ENCODE results near the gene ARHGAP44.

ARHGAP44 gene

DNA sequence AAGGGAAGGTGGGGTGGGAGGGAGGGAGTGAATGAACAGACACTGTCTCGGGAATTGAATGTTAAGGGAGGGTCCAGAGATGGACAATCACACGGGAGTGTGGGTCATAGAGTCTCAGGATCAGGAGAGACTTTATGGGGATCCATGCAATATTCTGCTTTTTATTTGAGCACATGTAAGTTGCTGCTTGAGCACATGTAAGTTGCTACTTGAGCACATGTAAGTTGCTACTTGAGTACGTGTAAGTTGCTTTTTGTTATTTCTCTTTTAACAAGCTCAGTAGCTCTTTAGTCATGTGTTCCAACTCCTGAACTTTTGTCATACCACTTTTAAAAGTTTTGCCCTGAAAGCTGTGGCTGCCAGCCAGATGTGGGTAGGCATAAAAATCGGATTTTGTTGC, 110.3 kb downstream of the ARHGAP44 start:
- DNase-seq (ENCODE audit: low read depth): no peak

DNA sequence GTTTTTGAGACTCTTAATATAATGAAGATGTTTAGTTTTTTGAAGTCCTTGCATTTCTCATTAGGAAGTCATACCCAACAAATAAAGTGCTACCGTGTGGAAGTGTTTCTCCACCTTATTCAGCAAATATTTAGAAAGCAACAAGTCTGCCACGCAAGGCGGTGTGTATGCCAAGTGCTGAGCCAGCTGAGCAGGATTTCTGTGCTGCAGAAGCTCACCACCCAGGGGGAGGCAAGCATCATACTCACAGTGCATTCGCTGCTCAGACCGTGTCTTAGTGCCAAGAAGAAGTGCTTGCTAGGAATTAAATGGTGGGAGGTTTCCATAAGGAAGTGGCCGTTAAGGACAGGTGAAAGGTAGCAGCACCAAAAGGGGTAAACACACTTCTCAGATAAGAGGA, 111.2 kb downstream of the ARHGAP44 start:
- no peak for DNase-seq (ENCODE audit: low read depth)

DNA sequence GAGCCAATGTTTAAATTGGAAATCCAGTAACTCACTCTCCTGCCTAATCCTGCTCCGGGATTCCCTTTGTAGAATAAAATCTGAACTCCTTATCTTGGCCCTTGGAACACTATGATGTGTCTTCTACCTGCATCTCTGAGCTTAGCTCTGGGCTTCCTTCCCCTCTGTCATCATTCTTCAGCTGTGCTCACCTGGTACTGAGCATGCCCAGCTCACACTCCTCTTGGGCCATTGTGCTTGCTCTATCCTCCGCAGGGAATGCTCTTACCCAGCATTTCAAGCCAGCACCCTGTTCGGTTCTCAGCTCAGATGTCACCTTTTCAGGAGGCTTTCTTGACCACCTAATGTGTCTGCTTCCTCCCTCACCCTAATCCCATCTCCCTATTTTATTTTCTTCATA, 112.7 kb downstream of the ARHGAP44 start:
- no peak for DNase-seq (ENCODE audit: low read depth)

DNA sequence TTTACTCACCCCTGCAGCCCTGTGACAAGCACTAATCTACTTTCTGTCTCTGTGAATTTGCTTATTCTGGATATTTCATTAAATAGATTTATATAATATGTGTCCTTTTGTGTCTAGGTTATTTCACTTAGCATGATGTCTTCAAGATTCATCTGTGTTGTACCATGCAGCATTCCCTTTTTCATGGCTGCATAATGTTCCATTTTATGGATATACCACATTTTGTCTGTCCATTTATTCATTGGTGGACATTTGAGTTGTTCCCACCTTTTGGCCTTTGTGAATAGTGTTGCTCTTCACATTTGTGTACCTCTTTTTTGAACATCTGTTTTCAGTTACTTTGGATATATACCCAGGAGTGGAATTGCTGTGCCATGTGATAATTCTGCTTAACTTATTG, 118.2 kb downstream of the ARHGAP44 start:
- DNase-seq (ENCODE audit: low read depth): no peak

DNA sequence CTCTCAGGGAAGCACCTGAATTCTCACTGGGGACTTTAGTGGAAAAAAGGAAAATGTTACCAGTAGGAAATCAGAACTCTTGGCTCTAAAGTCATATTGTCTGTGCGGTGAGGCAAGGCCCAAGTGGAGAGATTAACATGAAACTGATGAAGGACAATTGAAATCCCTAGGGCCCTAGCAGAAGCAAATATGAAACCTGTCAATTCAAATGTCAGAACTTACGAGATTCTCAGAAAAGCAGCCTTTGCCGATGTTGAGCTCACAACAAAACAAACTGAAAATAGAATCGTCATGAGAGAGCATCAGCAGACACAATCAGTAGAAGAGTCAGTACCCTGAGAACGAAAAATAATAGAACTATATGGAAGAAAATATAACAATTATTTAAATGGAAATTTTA, 119.7 kb downstream of the ARHGAP44 start:
- DNase-seq (ENCODE audit: low read depth): no peak

DNA sequence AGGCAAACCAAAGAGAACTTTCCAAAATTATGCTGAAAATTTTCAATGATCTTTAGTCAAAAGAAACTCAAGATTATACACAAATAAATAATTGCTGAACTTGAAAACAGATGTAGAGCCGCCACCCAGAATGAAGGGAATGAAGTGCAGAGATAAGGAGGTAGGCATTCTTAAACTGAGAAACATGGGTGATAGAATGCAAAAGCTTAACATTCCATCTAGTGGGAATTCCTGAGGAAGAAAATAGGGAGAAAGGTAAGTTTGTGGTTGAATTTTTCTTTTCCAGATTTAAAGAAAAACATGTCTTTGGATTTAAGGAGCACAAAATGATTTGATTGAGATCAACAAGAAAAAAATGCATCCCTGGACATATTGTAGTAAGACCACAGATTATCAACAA, 120.2 kb downstream of the ARHGAP44 start:
- DNase-seq (ENCODE audit: low read depth): no peak

DNA sequence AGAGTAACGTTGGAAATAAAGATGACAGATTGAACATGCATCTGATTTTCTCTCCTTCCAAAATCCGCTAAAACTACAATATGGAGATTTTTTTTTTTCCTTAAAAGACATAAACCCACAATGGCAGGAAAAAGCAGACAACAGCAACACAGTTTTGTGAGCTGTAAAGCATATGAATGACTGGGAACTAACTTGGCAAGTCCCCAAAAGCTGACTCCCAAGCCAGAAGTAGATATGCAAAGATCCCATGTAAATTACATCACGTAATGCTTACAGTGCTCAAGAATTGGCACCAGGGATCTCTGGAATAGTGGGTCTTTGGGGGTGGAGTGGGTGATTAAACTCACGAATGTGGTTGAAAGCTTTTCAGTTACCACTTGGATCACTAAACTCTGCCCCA, 121.9 kb downstream of the ARHGAP44 start:
- DNase-seq (ENCODE audit: low read depth): no peak

DNA sequence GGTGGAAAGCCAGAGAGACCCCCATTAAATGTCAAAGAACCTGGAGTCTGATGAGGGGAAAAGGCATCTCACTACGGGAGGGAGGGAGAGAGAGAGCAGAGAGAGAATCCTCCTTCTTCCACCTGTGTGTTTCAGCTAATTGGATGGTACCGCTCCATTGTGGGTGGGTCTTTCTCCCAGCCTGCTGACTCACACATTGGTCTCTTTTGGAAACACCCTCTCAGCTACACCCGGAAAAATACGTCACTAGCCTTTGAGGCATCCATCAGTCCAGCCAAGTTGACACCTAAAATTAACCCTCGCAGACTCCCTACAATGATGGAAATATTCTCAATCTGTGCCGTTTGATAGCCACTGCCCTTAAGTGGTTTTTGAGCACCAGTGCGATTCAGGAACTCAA, 128.1 kb downstream of the ARHGAP44 start:
- no peak for DNase-seq (ENCODE audit: low read depth)

DNA sequence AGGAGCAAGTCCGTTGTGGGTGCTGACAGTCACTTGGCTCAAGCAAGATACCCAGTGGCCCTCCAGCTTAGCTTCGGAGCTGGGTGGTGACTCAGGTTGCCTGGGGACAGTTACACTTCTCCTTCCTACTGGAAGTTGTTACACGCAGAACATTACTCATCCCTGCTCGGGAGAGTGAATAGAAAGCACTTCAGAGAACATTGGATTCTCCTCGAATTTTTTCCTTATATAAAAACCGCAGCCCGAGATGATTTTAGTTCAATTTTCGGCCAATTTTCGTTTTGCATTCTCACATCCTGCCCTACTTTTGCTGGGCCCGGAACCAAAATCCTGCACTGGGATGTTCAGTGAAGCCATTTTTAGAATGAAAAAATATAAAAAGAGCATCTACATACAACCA, 128.8 kb downstream of the ARHGAP44 start:
- peak; percentile 75 for DNase-seq (ENCODE audit: low read depth)

DNA sequence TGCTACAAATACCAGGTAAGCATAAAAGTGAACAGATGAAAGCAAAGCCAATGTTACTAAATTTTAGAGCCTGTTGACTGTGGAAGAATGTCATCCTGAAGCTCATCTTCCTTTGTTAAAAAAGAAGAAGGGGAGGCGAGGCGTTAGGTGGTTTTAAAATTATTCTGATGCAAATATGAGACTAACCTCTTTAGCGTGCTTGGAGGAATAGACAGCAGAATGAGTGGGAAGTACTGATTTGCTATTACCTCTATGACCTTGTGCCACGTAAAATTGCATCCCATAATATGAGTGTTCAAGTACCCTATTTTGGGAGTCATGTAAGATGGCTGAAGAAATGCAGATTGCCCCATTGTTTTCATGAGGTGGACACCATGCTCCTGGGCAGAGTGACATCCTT, 132.8 kb downstream of the ARHGAP44 start:
- no peak for DNase-seq (ENCODE audit: low read depth)

DNA sequence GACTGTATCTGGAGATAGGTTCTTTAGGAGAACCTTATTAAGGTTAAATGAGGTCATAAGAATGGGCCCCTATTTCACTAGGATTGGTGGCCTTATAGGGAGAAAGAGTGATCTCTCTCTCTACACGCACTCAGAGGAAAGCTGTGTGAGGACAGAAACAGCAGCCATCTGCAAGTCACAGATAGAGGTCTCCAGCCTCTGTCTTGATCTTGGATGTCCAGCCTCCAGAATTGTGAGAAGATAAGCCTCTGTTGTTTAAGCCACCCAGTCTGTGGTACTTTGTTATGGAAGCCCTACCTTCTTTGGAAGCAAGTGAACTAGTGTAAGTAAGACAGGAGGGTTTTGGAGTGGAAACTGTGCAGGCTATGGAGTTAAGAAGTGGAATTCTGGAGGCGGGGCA, 135.3 kb downstream of the ARHGAP44 start:
- DNase-seq (ENCODE audit: low read depth): no peak

DNA sequence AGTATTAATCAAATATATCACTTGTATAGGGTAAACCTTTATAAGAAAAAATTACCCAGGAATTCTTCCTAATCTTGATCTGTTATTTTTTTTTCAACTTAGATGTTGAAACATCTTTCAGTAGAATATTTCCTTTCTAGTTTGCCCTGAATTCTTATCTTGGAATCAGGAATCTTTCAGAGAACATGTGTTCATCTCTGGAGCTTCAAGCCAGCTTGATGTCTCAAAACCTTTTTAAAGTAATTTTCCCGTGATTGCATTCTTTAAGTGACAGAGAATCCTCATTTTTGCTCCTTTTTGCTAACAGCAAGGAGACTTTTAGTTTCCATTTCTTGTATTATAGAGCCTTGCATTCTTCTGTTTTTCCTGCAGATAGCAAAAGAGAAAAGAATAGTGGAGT, 137.7 kb downstream of the ARHGAP44 start:
- no peak for DNase-seq (ENCODE audit: low read depth)

DNA sequence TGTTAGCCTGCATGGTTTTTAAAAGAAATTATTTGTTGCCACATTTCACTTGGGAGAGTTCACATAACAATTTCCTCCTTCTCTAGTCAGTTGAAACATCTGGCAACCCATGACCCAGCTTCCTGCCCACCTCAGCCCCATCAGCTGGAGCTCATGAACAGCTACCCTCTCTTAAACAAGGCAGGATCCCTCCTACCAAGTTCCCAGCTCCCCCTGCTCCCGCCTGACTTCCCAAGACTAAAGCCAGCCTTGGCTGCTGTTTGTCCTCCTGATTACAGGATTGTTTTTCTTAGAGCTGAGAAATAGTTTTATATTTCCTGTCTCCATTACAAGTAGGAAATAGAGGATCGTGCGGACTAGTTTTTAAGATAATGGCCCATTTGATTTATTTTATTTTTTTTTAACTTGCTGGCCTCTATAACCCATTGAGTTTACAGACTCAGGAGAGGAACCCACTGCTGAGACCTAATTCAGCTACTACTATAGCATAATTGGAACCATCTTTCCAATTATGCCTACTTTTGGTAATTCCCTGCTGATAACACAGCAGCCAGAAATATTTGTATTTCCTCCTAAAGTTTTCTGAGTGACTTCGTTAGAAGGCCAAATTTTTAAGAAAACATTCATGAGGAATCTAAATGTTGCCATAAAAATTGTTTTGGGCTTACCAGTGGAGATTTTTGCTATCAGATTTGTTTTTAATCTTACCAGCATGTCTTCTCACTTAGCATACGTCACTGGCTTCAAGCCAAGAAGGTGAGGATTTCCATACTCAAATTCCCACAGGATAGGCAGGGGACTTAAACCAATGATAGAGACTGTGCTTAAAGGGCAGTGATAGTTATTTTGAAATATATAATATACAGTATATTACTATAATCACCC, 138.5 kb downstream of the ARHGAP44 start:
- no peak for DNase-seq (ENCODE audit: low read depth)

DNA sequence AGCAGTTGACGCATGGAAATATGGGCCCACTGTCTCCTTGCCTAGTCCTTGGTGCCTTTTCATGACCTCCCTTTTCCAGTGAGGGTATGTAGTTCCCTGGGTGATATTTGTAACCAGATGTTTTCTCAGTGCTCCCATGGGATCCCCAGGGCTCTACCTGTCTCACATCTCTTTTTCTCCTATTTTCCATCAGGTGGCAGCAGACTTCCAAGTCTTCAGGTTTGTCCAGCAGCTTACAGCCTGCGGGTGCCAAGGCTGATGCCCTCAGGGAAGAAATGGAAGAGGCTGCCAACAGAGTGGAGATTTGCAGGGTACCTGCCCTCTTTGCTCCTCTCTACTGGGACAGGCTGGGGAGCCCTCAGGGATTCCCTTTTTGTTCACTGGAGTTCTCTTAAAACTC, 139.4 kb downstream of the ARHGAP44 start:
- peak; percentile 24 for DNase-seq (ENCODE audit: low read depth)

DNA sequence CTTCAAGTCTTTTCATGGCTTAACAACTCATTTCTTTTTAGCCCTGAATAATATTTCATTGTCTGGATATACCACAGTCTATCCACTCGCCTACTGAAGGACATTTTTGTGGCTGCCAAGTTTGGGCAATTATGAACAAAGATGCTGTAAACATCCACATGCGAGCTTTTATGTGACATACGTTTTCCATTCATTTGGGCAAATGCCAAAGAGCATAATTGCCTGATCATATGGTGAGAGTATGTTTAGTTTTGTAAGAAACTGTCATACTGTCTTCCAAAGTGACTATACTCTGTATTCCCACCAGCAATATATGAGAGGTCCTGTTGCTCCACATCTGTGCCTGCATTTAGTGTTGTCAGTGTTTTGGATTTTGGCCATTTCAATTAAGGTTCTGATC, 147.2 kb downstream of the ARHGAP44 start:
- no peak for DNase-seq (ENCODE audit: low read depth)

DNA sequence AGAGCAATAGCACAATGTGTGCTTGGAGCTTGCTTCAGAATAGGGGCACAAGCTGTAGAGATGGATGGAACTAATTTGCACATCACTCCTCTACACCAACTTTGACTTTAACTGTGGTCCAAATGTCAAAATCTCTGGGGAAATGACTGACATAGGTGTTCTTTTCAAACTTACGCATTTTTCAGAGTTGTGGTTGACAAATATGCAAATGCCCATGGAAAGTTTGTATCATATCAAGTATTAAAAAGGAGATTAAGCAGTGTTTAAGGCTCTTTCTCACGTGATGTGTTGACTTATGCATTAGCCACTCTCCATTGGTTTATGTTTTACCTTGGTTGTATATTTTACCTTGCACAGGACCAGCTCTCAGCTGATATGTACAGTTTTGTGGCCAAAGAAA, 151.4 kb downstream of the ARHGAP44 start:
- no peak for DNase-seq (ENCODE audit: low read depth)

DNA sequence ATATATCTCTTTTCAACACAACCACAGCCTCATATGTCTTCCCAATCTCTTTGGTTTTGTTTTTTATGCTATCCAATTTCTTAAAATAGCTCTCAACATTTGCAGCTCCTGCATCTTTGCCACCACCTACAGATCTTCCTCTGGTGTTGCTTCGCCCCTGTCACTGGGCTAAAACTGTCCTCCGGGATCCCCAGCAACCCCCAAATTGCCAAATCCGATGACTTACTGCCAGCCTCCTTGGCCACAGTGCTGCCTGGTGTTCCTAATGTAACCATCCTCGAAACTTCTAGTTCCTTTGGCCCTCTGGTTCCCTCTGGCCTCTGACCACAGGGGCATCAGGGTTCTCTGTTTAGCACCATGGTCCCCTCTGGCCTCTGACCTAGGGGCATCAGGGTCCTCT, 157.7 kb downstream of the ARHGAP44 start:
- DNase-seq (ENCODE audit: low read depth): no peak

DNA sequence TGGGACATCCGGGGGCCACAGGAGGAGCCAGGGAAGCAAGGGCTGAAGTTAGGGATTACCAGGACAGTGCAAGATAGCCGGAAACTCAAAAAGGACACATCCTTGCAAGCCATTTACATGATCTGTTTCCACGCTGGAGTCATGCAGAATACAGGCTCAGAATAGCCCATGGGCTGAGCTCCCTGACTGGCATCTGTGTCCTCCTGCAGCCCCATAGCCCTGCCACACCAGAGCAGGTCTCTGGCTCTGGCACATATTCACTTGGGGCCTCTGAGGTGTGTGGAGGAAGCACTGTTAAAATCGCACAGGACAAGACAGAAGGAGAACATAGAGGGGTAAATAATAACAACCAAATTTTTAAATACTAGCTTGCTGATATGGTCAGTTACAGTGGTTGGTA, 162.7 kb downstream of the ARHGAP44 start:
- DNase-seq (ENCODE audit: low read depth): no peak

DNA sequence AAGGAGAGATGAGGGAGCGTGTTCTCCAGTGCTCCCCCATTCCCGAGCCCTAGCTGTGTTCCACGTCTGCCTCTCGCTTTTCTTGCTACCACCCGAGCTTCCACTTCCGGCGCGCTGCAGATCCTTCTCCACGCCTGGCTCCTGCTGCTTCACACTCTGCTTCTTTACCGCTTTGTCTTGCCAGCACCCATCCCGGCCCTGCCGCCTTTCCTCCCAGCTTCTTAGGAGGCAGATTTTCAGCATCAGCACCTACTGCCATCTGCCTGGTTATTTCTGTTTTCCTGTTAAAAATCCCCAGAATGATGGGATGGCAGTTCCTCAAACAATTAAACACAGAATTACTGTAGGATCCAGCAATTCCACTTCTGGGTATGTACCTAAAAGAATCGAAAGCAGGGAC, 163.9 kb downstream of the ARHGAP44 start:
- DNase-seq (ENCODE audit: low read depth): no peak

DNA sequence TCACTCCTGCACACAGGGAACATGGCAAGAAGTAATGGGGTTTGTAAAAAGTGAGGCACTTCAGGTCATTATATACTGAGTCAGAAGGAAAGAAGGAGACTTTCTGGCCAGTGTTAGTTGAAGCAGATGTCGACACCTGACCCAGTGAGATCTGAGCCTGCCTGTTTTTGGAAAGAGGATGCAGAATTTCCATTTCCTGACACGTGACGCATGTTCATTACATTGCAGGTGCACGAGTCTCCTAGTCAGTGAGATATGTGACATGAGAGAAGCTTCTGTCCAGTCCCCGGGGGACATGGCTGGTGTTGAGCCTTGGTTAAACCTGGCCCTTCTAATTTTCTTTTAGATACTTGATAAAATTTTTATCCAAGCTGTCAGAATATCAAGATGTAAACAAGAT, 166.2 kb downstream of the ARHGAP44 start:
- DNase-seq (ENCODE audit: low read depth): no peak

DNA sequence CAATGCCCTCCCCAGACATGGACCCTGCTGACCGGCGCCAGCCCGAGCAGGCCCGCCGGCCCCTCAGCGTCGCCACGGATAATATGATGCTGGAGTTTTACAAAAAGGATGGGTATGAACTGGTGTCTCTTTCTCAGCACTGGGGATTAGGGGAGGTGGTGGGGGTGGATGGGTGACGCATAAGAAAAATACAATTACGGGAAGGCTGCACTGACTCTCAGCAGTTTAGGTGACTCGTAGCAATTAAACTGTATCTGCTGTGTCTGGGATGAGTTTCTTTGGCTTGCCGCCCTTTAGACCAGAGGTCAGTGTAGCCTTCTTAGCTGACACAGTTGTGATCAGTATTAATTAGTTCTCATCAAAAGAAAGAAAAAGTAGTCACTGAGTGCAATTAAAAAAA, 169.5 kb downstream of the ARHGAP44 start:
- peak; percentile 15 for DNase-seq (ENCODE audit: low read depth)

DNA sequence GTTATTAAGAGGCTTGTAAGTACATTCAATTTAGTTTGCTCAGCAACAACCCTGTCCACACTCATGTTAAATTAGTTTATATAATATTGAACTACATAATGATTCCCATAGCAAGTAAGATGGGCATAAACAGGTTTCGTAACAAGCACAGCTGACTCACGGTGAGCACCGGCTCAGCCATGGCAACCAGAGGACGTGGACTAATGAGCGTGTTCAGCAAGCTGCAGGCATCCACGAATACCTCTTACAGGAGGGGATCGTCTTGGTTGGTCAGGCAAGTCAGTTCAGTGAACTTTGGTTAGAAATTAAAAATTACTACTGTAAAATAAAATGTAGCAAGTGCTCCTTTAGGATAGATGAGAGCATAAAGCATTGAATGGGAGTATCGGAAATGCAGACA, 170.1 kb downstream of the ARHGAP44 start:
- peak; percentile 52 for DNase-seq (ENCODE audit: low read depth)

DNA sequence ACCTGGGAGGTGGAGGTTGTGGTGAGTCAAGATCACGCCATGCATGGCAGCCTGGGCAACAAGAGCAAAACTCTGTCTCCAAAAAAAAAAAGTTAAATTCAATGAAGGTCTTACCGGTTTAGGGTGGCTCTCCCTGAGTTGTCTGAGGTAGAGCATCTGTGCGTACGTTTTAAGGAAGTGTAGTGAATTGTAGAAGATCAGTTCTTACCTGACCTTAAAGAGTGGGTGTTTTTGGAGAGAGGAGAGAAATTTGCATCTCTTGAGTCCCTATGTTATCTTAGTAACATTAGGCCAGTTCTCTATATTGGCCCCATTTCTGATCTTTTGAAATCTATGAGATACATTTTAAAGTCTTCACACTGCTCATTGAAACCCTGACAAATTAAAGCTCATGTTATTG, 172.4 kb downstream of the ARHGAP44 start:
- no peak for DNase-seq (ENCODE audit: low read depth)

DNA sequence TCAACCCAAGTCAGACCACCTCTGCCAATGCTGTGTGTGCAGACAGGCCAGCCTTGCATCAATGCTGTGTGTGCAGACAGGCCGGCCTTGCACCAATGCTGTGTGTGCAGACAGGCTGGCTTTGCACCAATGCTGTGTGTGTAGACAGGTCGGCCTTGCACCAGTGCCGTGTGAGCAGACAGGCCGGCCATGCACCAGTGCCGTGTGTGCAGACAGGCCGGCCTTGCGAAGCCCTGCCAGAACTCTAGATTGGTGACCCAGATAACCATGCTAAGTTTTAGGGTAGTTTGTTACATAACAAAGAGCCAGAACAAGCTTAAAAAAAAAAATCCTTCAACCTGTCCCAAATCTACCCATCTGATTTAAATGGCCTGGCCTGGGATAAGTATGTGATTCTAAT, 174.2 kb downstream of the ARHGAP44 start:
- no peak for DNase-seq (ENCODE audit: low read depth)

Measured in ELR (cell line).